HAP-1 (cell line): ENCODE results near the gene IL25.
"Not testable (repeated sequence)": the region's sequence is repeated elsewhere in the genome, so short reads cannot be mapped to it uniquely, and the experiment has no call there.

Experiments used
- DNase-seq, 2 experiments: peaks; one replicate each; pipeline ENCODE4 v3.0.0-alpha.2; 2016 to 2020; ENCODE audit warnings: low spot score in 2 of 2
- H3K27me3 ChIP-seq: fragments of 250-450 bp; sonication (Bioruptor Pico); 2 replicates; pipeline ENCODE4 v1.5.1; 2020; ENCODE audit warnings: low read depth, mild to moderate bottlenecking, moderate library complexity
- H3K36me3 ChIP-seq: fragments of 250-450 bp; sonication (Bioruptor Pico); replicated peaks from 2 replicates; pipeline ENCODE4 v1.5.1; 2020; ENCODE audit warnings: mild to moderate bottlenecking
- H3K4me1 ChIP-seq: fragments of 250-450 bp; sonication (Bioruptor Pico); 2 replicates; pipeline ENCODE4 v1.5.1; 2020; ENCODE audit warnings: mild to moderate bottlenecking
- H3K4me3 ChIP-seq: fragments of 250-450 bp; sonication (Bioruptor Pico); 2 replicates; pipeline ENCODE4 v1.5.1; 2020; ENCODE audit warnings: mild to moderate bottlenecking, moderate library complexity
- H3K9me3 ChIP-seq: fragments of 250-450 bp; sonication (Bioruptor Pico); 2 replicates; pipeline ENCODE4 v1.5.1; 2020; ENCODE audit warnings: mild to moderate bottlenecking, moderate library complexity
- in situ Hi-C: fragments of 300-500 bp; cut with MboI; formaldehyde crosslinking; loops from 3 replicates; pipeline ENCODE4 v1.14.3; 2020; ENCODE audit warnings: low sequenced_read_pairs, inconsistent platforms, mixed read lengths

IL25 gene

DNA sequence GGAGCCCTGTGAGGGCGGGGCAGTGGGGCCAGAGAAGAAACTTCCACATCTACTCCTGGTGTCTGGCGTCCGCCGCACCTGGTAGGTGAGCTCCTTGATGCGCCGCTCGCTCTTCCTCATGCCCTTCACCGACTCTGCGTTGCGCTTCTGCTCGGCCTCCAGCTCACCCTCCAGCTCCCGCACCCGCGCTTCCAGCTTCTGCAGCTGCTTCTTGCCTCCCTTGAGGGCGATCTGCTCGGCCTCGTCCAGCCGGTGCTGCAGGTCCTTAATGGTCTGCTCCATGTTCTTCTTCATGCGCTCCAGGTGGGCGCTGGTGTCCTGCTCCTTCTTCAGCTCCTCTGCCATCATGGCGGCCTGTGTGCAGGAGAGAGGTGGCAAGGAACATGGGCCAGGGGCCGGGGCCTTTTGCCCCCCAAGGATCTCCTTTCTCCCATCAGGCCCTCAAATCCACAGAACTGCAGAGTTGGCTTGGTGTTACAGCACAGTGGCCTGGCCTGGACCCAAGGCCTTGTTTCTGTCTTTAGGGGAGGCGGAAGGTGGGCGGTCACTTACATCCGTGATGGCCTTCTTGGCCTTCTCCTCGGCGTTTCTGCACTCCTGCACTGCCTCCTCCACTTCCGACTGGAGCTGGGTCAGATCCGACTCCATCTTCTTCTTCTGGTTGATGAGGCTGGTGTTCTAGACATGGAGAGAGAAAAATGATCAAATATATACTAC, 11.9 kb downstream of the IL25 start:
- Histone ChIP-seq H3K4me1 (no peaks in the 10 kb centered on the region), H3K9me3 (no peaks in the 10 kb centered on the region), H3K27me3 (peaks cover 10% of the 10 kb centered on the region; the same call in 1 of the 2 replicates), H3K4me3 (no peak overlapping the region), H3K36me3 (no peaks in the 10 kb centered on the region)
- DNase-seq: no peak
- in situ Hi-C loops: no loop called here

DNA sequence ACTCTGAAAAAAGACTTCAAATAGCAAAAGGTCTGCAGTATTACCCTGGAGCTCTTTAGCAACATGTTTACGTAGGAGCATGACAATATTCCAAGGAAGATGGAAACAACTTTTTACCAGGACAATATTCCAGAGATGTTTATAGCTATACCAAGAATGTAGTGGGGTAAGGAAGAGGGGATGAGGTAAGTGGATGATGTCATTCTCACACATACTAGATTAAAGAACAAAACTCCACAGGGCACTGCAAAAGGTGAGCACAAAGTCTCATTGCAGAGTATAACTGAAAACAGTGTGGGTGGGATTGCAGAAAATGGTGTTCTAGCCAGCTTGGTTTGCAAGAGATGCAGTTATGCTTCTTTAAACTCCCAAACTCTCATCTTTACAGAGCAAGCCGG, 12.6 kb downstream of the IL25 start:
- DNase-seq: no peak
- no peaks in the 10 kb centered on the region for H3K4me1 ChIP-seq
- H3K36me3 ChIP-seq: no peaks in the 10 kb centered on the region
- peaks cover 5% of the 10 kb centered on the region; the same call in 1 of the 2 replicates for H3K27me3 ChIP-seq
- no peak overlapping the region for H3K4me3 ChIP-seq
- in situ Hi-C loops: no loop called here
- no peaks in the 10 kb centered on the region for H3K9me3 ChIP-seq

- in situ Hi-C loops: no loop called here
- H3K4me3 ChIP-seq: no peak overlapping the region
- H3K9me3 ChIP-seq: no peaks in the 10 kb centered on the region
- H3K4me1 ChIP-seq: no peaks in the 10 kb centered on the region
- no peak for DNase-seq
- peaks cover 5% of the 10 kb centered on the region for H3K27me3 ChIP-seq
- H3K36me3 ChIP-seq: no peaks in the 10 kb centered on the region
Measured at GRCh38 chr14:23385642-23386265, 13.1 kb downstream of the IL25 start.

DNA sequence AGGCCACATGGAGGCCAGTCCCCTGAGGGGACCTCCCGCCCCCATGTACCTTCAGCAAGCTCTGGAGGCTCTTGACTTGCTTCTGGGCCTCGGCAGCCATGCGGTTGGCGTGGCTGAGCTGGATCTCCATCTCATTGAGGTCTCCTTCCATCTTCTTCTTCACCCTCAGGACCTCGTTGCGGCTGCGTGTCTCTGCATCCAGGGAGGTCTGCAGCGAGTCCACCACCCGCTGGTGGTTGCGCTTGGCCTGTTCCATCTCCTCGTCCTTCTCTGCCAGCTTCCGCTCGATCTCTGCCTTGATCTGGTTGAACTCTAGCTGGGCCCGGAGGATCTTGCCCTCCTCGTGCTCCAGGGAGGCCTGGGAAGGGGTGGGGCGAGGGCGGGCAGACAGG, 13.7 kb downstream of the IL25 start:
- in situ Hi-C loops, DNase-seq, H3K36me3 ChIP-seq, H3K9me3 ChIP-seq, H3K27me3 ChIP-seq, H3K4me3 ChIP-seq, H3K4me1 ChIP-seq: not testable (repeated sequence)

GRCh38 chr14:23386999-23387398, 14.4 kb downstream of the IL25 start:
- in situ Hi-C loops: no loop called here
- DNase-seq: no peak
- Histone ChIP-seq H3K4me3 (no peak overlapping the region), H3K4me1 (no peaks in the 10 kb centered on the region), H3K9me3 (no peaks in the 10 kb centered on the region), H3K36me3 (no peaks in the 10 kb centered on the region), H3K27me3 (peaks cover 6% of the 10 kb centered on the region)

DNA sequence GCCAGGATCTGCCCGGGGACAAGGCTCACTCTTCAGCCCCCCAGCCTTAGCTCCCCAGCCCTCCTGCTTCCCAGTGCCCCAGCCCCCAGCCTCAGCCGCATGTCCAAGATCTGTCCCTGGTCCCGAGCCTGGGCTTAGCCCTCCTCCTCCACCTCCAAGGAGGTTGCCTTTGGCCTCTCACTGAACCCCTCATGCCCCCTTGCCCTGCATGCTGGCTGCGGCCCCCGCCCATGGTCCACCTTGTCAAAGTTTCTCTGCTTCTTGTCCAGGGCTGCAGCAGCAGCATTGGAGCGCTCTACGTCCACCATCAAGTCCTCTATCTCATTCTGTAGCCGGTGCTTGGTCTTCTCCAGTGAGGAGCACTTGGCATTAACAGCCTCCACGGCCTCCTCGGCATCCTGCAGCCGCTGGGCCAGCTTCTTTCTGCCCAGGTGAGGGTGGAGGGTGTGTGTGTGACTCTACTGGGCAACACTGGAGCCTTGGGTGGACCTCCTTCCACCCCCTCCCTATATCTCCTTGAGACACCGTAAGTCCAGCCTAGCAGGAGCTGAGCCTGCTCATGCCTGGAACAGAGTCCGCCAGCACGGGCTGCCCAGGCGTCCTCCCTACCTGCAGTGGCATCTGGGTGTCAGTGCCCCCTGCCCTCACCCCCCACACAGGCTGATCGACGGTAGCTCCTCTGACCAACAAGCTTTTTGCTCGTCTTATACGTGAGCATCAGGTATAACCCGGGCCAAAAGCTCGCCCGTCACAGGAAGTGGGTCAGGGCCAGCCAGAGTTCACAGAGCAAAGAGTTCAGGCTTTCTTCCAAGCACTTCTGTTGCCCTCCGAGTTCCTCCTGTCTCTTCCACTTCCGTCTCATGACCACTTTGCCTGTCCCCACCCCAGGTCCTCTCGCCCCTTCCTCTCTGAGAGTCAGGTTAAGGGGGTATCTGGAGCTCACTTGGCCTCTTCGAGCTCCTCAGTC, 15.6 kb downstream of the IL25 start:
- no peak overlapping the region for H3K4me3 ChIP-seq
- H3K4me1 ChIP-seq: no peaks in the 10 kb centered on the region
- in situ Hi-C loops: no loop called here
- DNase-seq: no peak
- H3K9me3 ChIP-seq: no peaks in the 10 kb centered on the region
- H3K27me3 ChIP-seq: peaks cover 6% of the 10 kb centered on the region
- no peaks in the 10 kb centered on the region for H3K36me3 ChIP-seq

DNA sequence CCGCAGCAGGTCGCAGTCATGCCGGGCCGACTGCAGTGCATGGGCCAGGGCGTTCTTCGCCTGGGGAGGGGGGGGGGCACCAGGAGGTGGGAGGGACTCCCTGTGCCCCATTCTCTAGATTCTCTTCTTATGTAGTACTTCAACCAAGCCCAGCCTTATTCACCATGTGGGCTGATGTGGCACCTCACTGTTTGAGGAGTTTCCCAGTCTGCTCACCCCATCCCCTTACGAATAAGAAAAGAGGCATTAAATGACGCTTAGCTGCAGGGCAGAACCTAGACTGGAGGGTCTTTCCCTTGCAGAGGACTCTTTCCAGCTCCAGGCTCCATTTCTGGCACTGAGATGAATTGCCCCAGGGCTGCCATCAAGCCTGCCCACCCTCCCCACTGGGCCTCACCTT, 16.4 kb downstream of the IL25 start:
- in situ Hi-C loops: no loop called here

DNA sequence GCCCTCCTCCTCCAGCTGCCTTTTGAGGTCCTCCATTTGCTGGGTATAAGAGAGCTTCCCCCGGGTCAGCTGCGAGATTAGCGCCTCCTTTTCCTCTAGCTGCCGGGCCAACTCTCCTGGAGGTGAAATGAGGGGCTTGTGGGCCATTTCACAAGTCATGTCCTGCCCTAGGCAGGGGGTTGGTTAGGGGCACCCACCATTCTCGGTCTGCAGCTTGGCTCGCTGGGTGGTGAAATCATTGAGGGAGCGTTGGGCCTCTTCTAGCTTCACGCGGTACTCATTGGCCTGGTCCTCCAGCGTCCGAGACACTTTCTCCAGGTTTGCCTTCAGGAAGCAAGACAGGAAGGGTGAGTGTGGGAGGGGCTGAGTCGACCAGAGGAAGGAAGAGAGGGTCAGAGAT, 16.8 kb downstream of the IL25 start:
- in situ Hi-C loops: no loop called here
- no peaks in the 10 kb centered on the region for H3K4me1 ChIP-seq
- DNase-seq: no peak
- no peaks in the 10 kb centered on the region for H3K36me3 ChIP-seq
- peaks cover 2% of the 10 kb centered on the region for H3K27me3 ChIP-seq
- H3K4me3 ChIP-seq: no peak overlapping the region
- H3K9me3 ChIP-seq: no peaks in the 10 kb centered on the region

More for the DNA sequence above, 16.4 kb downstream of the IL25 start:
- Histone ChIP-seq H3K4me3 (no peak overlapping the region), H3K27me3 (peaks cover 2% of the 10 kb centered on the region), H3K36me3 (no peaks in the 10 kb centered on the region), H3K9me3 (no peaks in the 10 kb centered on the region), H3K4me1 (no peaks in the 10 kb centered on the region)
- DNase-seq: no peak

DNA sequence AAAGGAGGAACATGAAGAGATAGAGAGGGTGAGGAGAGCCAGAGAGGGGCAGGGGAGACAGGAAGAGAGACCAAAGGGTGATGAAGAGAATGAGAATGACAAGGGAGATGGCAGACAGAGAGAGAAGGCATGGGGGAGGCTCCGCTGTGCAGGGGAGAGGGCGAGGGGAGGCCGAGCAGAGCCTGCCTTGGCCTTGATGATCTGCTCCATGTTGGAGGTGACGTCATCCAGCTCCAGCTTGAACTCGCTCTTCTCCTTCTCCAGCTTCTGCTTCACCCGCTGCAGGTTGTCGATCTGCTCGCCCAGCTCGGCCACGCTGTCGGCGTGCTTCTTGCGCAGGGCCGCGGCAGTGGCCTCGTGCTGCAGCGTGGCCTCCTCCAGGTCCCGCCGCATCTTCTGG, 17.3 kb downstream of the IL25 start:
- H3K36me3 ChIP-seq, H3K9me3 ChIP-seq, H3K27me3 ChIP-seq, in situ Hi-C loops, H3K4me1 ChIP-seq, H3K4me3 ChIP-seq, DNase-seq: not testable (repeated sequence)

- H3K27me3 ChIP-seq: peaks cover 2% of the 10 kb centered on the region; the same call in 1 of the 2 replicates
- in situ Hi-C loops: no loop called here
- no peaks in the 10 kb centered on the region for H3K9me3 ChIP-seq
- H3K4me1 ChIP-seq: no peaks in the 10 kb centered on the region
- DNase-seq: no peak
- H3K4me3 ChIP-seq: no peak overlapping the region
- no peaks in the 10 kb centered on the region for H3K36me3 ChIP-seq
Measured at GRCh38 chr14:23392613-23393012, 20.0 kb downstream of the IL25 start.

DNA sequence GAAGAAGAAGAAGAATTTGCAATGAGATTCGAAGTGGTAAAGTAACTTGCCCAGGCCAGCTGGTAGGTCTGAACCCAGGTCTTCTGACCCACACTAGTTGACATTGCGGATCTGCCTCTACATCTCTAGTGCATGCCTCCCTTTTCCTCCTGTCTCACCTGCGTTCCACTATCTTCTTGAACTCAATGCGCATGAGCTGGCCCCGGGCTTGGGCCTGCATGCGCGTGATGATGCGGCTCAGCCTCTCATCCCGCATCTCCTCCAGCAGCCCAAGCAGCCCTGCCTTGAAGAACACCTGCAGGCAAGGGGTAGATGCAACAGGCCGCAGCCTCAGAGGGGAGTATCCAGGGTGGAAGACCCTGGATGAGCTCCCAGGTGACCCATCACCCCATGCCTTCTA, 23.5 kb downstream of the IL25 start:
- H3K36me3 ChIP-seq: no peaks in the 10 kb centered on the region
- in situ Hi-C loops: no loop called here

DNA sequence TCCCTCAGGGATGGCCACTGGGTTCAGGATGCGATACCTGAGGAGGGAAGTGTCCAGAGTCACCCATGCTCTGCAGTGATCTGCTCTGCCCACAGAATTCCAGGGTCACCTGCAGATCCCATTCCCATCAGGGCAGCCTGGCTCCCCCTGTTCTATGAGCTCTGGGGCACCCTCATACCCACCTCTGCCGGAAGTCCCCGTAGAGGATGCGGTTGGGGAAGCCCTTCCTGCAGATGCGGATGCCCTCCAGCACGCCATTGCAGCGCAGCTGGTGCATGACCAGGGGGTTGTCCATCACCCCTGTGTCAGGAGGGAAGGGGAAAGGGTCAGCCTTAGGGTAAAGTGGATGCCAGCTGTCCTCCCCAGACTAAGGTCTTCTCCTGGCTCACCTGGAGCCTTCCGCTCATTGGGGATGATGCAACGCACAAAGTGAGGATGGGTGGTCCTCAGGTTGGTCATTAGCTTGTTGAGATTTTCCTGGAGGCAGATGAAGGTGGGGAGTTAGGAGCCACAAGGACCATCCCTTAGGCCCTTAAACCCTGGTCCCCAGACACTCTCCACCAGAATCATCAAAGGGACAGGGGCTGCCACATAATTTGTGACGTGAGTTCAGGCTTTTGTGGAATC, 24.3 kb downstream of the IL25 start:
- in situ Hi-C loops: no loop called here
- Histone ChIP-seq H3K36me3 (no peaks in the 10 kb centered on the region), H3K4me1 (no peaks in the 10 kb centered on the region), H3K27me3 (no peaks in the 10 kb centered on the region), H3K4me3 (no peak overlapping the region), H3K9me3 (no peaks in the 10 kb centered on the region)
- no peak for DNase-seq

More for the DNA sequence above, 23.5 kb downstream of the IL25 start:
- Histone ChIP-seq H3K9me3 (no peaks in the 10 kb centered on the region), H3K4me3 (no peak overlapping the region), H3K27me3 (no peaks in the 10 kb centered on the region; the same call in 1 of the 2 replicates), H3K4me1 (no peaks in the 10 kb centered on the region)
- no peak for DNase-seq

DNA sequence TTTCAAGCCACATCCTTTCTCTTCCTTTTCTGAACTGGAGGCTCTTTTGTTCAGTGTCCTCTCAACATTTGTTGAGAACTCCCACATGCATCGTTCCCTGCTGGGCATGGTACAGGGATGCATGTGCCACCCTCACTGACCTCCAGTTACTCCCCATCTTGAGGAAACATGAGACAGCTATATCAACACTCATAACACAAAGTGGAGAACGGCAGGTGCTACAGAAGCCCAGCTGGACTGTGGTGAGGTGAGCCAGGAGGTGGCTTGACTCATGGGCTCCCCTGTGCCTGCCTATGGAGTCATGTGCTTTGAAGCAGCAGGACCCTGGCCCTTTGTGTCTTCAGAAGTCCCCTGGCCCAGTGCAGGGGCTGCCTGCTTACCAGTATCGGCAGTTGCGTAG, 25.7 kb downstream of the IL25 start:
- H3K9me3 ChIP-seq: no peaks in the 10 kb centered on the region
- in situ Hi-C loops: no loop called here
- no peaks in the 10 kb centered on the region for H3K36me3 ChIP-seq
- no peaks in the 10 kb centered on the region for H3K4me1 ChIP-seq
- H3K27me3 ChIP-seq: peaks cover 3% of the 10 kb centered on the region; the same call in 1 of the 2 replicates
- DNase-seq: no peak
- no peak overlapping the region for H3K4me3 ChIP-seq
